ENCODE results near the gene PARD3.

Gene PARD3

DNA sequence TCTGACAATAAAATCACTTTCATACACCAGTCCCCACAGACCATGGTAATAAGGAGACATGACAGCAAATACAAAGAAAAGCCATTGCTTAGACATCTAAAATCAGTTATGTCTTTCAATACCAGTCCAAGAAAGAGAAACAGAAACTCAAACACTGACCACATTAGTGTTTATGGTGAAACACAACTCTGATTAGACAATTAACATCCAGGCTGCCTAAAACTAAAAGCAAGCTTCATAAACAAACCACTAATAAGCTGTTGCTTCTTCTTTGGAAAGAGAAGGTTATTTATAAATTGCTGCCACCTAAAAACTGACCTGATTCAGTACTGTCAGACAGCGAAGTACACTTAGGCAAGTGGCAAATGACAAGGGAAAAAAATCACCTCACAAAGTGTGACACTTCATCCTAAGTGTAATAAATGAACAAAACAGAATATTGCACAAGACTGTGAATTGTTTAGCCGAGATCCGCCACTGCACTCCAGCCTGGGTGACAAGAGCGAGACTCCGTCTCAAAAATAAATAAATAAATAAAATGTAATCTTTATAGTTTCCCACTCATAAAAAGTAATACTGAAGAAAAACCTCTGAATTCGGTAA is 277.4 kb downstream of the PARD3 start:
- no peak for DNase-seq (ENCODE audit: low read depth)

DNA sequence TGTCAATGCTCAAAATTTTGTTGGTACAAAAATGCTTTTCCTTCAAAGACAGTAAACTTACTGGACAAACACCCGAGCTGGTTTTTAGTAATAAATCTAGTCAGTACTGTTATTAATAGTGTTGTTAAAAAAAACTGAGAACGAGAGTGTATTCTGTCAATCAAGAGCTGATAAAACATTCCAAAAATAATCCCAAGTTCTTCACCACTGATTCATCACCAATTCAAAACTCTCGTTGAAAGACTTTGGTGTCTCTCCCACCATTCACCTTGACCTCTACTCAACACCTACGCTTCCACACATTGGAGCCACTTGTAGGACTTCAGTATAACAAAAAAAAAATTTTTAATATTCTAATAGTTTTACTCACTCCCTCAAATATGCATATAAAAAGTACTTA is 279.2 kb downstream of the PARD3 start:
- no peak for DNase-seq (ENCODE audit: low read depth)

DNA sequence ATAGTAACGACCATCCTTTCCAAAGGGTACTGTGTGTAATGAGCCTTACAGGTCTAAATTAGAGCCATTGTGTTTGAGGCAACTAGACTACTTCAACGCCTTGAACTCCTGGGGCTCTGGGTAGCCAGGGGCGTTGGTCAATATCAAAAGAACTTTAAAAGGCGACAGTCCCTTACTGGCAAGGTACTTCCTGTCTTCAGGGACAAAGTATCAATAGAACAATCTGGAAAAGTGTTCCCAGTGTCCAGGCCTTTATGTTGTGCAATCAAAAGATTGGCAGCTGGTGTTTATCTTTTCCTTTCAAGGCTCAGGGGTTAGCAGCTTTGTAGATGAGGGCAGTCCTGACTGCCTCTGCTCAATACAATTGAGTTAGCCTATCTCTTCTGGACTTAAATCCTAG is 284.3 kb downstream of the PARD3 start:
- no peak for DNase-seq (ENCODE audit: low read depth)

DNA sequence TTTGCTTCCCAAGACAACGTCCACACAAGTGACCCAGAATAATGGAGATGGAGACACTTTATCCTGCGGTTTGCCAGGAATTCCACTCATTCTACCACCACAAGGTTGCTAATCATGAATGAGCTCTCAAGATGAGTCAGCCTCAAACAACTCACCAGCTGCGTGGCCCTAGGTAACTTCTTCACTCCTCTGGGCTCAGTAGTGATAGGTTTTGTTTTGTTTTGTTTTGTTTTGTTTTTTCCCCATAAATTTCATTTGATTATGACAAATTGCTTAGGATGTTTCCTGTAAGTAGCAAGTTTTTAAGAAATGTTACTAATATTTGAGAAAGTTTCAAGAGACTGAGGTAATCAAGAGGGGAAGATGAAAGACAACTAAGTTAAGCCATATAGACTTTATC is 286.8 kb downstream of the PARD3 start:
- DNase-seq (ENCODE audit: low read depth): peak; percentile 96

- DNase-seq (ENCODE audit: low read depth): peak; percentile 95
These were observed 288.1 kb downstream of the PARD3 start for GRCh38 chr10:34526758-34527730.

GRCh38 chr10:34526186-34526585 is 288.9 kb downstream of the PARD3 start:
- no peak for DNase-seq (ENCODE audit: low read depth)

- no peak for DNase-seq (ENCODE audit: low read depth)
These were observed 290.6 kb downstream of the PARD3 start for GRCh38 chr10:34524369-34525091.

- no peak for DNase-seq (ENCODE audit: low read depth)
These were observed 291.9 kb downstream of the PARD3 start for GRCh38 chr10:34523017-34523767.

DNA sequence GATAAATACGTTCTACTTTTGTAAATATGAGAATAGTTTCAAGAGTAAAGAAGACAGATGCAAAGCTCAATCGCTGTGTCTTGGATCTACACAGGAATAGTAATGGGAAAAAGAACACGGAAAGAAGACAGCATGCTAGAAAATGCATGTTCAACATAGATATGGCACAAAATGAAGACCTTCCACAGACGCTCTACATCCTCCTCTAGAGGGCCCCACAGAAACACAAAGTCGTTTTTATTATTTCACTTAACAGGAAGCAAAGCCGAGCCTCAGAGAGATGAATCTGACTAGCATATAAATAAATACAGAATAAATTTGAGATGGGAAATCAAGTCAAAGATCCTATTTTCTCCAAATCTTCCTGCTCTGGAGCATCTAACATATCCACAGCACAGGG is 292.6 kb downstream of the PARD3 start:
- DNase-seq (ENCODE audit: low read depth): no peak

GRCh38 chr10:34520510-34520909 is 294.6 kb downstream of the PARD3 start:
- no peak for DNase-seq (ENCODE audit: low read depth)

DNA sequence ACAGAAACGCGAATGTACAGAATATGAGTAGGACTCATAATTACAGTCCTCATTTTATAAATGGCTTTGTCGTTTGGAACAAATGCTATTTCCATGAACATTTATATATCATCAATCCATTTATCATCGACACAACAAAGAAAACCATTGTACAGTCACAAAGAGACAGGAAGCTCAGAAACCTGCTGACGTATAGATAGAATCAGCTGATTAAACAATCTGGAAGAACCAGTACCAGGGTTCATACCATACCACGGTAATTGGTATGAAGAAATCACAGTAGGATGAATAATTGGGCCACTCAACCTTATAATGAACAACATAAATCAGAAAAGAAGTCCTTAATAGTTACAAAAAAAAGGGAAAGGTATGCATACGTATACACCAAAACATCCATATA is 295.0 kb downstream of the PARD3 start:
- DNase-seq (ENCODE audit: low read depth): no peak

DNA sequence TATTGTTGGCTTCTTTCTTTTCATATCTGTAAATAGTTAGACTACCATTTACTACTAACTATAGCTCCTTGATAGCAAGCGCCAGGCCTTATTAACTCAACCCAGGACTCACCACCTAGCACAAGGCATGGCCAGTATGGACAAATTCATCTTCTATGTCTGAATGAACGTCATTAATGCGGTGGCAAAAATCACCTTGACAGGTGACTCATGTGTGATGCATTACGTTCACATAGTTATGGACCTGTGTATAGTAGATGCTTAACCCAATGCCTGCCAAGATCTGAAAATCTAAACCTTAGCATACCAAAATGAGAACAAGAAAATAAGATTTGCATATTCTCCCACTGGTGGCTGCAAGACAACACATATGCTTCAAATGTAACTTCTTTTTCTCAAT is 300.8 kb downstream of the PARD3 start:
- DNase-seq (ENCODE audit: low read depth): no peak

GRCh38 chr10:34513636-34514035 is 301.5 kb downstream of the PARD3 start:
- no peak for DNase-seq (ENCODE audit: low read depth)

DNA sequence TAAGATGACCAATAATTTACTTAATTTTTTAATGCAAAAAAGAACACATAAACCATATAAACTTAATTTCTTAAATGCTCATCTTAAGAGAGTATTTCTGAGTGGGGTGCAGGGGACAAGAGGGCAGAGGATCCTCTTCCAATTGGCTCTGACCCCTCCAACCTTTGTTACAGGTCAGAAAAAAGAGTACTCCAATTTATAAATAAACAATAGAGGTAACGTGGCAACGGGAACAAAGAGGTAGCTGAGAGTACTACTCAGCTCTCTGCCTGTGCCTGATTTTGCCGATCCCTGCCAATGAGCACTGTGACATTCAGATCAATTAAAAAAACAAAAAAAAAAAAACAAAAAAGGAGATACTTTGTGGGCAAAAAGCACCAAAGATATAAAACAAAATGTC is 307.9 kb downstream of the PARD3 start:
- DNase-seq (ENCODE audit: low read depth): no peak

DNA sequence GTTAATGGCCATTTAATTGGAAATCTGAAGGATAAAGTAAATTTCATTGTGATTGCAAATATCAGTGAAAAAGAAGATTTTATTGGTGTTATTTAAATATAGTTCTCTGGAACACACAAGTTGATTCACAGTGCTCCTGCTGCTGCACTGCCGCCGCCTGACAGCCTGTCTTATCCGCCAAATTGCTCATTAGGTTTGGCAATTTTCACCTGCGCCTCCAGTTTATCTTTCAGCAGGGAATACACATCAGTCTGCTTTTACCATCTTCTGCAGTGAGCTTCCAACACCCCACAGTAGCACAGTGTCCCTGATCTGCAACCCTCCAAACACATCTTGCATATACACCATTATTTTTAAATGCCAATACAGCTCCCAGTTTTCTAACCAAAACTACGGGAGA is 308.3 kb downstream of the PARD3 start:
- no peak for DNase-seq (ENCODE audit: low read depth)

- no peak for DNase-seq (ENCODE audit: low read depth)
These were observed 309.8 kb downstream of the PARD3 start for GRCh38 chr10:34505338-34505737.

- no peak for DNase-seq (ENCODE audit: low read depth)
These were observed 310.6 kb downstream of the PARD3 start for GRCh38 chr10:34504534-34504933.

GRCh38 chr10:34503704-34504103 is 311.4 kb downstream of the PARD3 start:
- DNase-seq (ENCODE audit: low read depth): no peak

GRCh38 chr10:34499612-34500279 is 315.4 kb downstream of the PARD3 start:
- DNase-seq (ENCODE audit: low read depth): no peak

DNA sequence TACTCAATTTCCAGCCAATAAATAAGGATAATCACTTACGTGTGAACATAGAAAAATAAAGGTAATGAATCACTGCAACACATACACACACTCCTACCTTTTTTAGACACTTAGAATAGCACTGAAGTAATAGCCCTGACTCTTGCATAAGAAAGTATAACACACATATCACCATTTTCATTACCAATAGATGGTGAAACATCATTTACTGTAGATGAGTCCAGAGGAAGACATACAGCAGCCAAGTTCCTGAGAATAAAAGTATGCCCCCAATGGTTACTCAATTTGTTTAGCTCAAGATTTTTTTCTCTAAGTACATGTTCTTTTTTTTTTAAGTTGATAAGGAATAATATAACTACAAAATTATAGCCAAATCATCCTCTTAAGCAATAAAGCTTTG is 316.3 kb downstream of the PARD3 start:
- no peak for DNase-seq (ENCODE audit: low read depth)

DNA sequence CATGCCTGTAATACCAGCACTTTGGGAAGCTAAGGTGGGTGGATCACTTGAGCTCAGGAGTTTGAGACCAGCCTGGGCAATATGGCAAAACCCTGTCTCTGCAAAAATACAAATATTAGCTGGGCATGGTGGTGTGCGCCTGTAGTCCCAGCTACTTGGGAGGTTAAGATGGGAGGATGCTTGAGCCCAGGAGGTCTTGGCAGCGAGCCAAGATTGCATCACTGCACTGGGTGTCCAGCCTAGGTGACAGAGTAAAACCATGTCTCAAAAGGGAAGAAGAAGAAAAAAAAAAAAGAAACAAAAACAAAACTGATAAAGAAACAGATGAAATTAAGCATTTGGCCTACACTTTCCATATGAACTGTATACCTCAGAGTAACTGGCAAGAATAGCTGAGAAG is 319.2 kb downstream of the PARD3 start:
- no peak for DNase-seq (ENCODE audit: low read depth)

- DNase-seq (ENCODE audit: low read depth): peak; percentile 19
These were observed 321.1 kb downstream of the PARD3 start for GRCh38 chr10:34494012-34494411.
